HG03558 (cell line): ENCODE data around the gene OXCT1.
A peak's percentile ranks its signal among the peaks of the same experiment; 100 is the strongest.

Source experiments
- ATAC-seq: cut with Tn5 transposase; IDR thresholded peaks from one replicate; pipeline ENCODE4 v1.9.1; 2021; ENCODE audit warnings: moderate number of reproducible peaks; ENCODE audit not compliant: unreplicated experiment; ENCODE audit errors: extremely low read depth

The OXCT1 gene

GRCh38 chr5:41869724-41870626, at the start of gene OXCT1:
TSS of gene OXCT1 (minus strand) at chr5:41870425. CDS start at chr5:41870358, 67 bp downstream.
- ATAC-seq: peak; percentile 95

- no peak for ATAC-seq
Measured at GRCh38 chr5:41918105-41918504, 47.9 kb upstream of the OXCT1 start.

GRCh38 chr5:41908374-41909079, 38.3 kb upstream of the OXCT1 start:
- ATAC-seq: no peak

GRCh38 chr5:41906151-41906550, 35.9 kb upstream of the OXCT1 start:
- no peak for ATAC-seq

- ATAC-seq: peak; percentile 96
Measured at GRCh38 chr5:41903892-41904799, 33.9 kb upstream of the OXCT1 start, which contains the start of gene RIMOC1. TSS of gene RIMOC1 (plus strand) at chr5:41904344. CDS start at chr5:41904368, 24 bp downstream.

- ATAC-seq: no peak
Measured at GRCh38 chr5:41903382-41903891, 33.2 kb upstream of the OXCT1 start.

GRCh38 chr5:41896230-41896629, 26.0 kb upstream of the OXCT1 start:
- ATAC-seq: no peak

- peak; percentile 58 for ATAC-seq
Measured at GRCh38 chr5:41893074-41893851, 23.0 kb upstream of the OXCT1 start.

- ATAC-seq: no peak
Measured at GRCh38 chr5:41892031-41892430, 21.8 kb upstream of the OXCT1 start.

- ATAC-seq: peak; percentile 37
Measured at GRCh38 chr5:41891066-41891707, 21.0 kb upstream of the OXCT1 start.

GRCh38 chr5:41885286-41885685, 15.1 kb upstream of the OXCT1 start:
- ATAC-seq: no peak

- no peak for ATAC-seq
Measured at GRCh38 chr5:41883936-41884335, 13.7 kb upstream of the OXCT1 start.

- ATAC-seq: no peak
Measured at GRCh38 chr5:41883243-41883642, 13.0 kb upstream of the OXCT1 start.

GRCh38 chr5:41882765-41883164, 12.5 kb upstream of the OXCT1 start:
- ATAC-seq: no peak

- no peak for ATAC-seq
Measured at GRCh38 chr5:41878643-41879478, 8.6 kb upstream of the OXCT1 start.

GRCh38 chr5:41878173-41878572, 7.9 kb upstream of the OXCT1 start:
- ATAC-seq: no peak

- ATAC-seq: no peak
Measured at GRCh38 chr5:41877408-41877807, 7.2 kb upstream of the OXCT1 start.

GRCh38 chr5:41876678-41877077, 6.5 kb upstream of the OXCT1 start:
- no peak for ATAC-seq
